T-helper 1 cell (primary cell): ENCODE data around the gene FAM83G.
"Not testable (repeated sequence)": the region's sequence is repeated elsewhere in the genome, so short reads cannot be mapped to it uniquely, and the experiment has no call there.

Source experiments
- DNase-seq, 5 donors: peaks; one replicate each; pipeline ENCODE4 v3.0.0-alpha.2; 2012 to 2020

FAM83G gene

GRCh38 chr17:18966831-18967624 lies 37.5 kb downstream of the FAM83G start:
- DNase-seq: no peak

GRCh38 chr17:18965530-18966236 lies 38.9 kb downstream of the FAM83G start:
- DNase-seq: no peak

GRCh38 chr17:18964550-18964949 lies 40.0 kb downstream of the FAM83G start:
- no peak for DNase-seq

- DNase-seq: no peak
These were observed 40.6 kb downstream of the FAM83G start for GRCh38 chr17:18964018-18964351.

- no peak for DNase-seq
These were observed 41.2 kb downstream of the FAM83G start for GRCh38 chr17:18963126-18964017.

GRCh38 chr17:18962494-18962815 lies 42.1 kb downstream of the FAM83G start:
- DNase-seq: no peak

- no peak for DNase-seq
These were observed 42.7 kb downstream of the FAM83G start for GRCh38 chr17:18961634-18962493.

GRCh38 chr17:18960803-18961511 lies 43.6 kb downstream of the FAM83G start:
- DNase-seq: peak; percentile 40 to 65 (median 63)

GRCh38 chr17:18960241-18960665 lies 44.3 kb downstream of the FAM83G start:
- no peak for DNase-seq

GRCh38 chr17:18959845-18960240 lies 44.7 kb downstream of the FAM83G start:
- DNase-seq: no peak

GRCh38 chr17:18959071-18959844 lies 45.3 kb downstream of the FAM83G start:
- no peak for DNase-seq

- DNase-seq: no peak
These were observed 46.0 kb downstream of the FAM83G start for GRCh38 chr17:18958611-18959010.

- no peak for DNase-seq
These were observed 46.7 kb downstream of the FAM83G start for GRCh38 chr17:18957831-18958230.

GRCh38 chr17:18956581-18956980 lies 48.0 kb downstream of the FAM83G start:
- no peak for DNase-seq

GRCh38 chr17:18956021-18956420 lies 48.5 kb downstream of the FAM83G start:
- DNase-seq: not testable (repeated sequence)

- DNase-seq: no peak
These were observed 49.6 kb downstream of the FAM83G start for GRCh38 chr17:18955009-18955408.

GRCh38 chr17:18954321-18954720 lies 50.2 kb downstream of the FAM83G start:
- no peak for DNase-seq

- DNase-seq: no peak
These were observed 51.3 kb downstream of the FAM83G start for GRCh38 chr17:18953231-18953728.

GRCh38 chr17:18951941-18952842 lies 52.4 kb downstream of the FAM83G start, which contains the start of gene SLC5A10:
SLC5A10 (plus strand) TSS chr17:18952165; CDS start chr17:18952206, 41 bp downstream.
- no peak for DNase-seq
